ENCODE results near the gene MEIS2.

DNA sequence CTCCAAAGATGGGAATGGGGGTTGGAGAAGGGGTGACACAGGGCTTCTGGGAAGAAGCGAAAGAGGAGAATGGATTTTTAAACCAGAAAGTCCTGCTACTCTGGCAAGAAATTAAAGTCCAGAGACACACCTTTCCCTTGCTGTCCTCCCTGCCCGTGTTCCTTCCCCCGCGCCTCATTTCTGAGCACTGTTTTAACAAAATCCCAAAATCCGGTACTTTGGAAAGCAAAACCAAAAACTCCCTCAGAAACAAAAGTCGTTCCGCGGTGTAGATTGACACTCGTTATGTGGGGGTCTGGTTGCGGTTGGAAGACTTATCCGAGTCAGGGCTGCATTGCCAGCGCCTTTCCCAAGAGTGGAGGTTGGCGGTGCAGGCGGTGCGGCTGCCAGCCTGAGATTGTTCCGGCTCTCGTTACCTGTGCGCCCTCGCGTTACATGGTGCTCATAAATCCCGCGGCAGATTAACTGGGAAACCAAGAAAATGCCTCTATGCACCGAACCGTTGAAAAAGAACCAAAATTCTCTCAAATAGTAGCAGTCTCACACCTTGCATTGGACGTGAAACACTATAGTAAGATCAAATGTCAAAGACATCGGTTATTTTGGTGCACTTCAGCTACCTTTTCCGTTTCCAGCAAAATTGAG, 217.7 kb downstream of the MEIS2 start:
- no peak for TF ChIP-seq CTCF (IDR thresholded peaks at IDR 0.05)
- no peak for TF ChIP-seq POLR2A (IDR thresholded peaks at IDR 0.05)

Data from thyroid gland (tissue), 4 donors.